Karpas-422 (cell line): ENCODE measurements around the gene CAPZB. TPM values are rescaled to one million over a fixed set of nuclear protein-coding genes. Genes with fewer than 3 reads are reported as not detected.

Experiments used
- DNase-seq: peaks from one replicate; pipeline ENCODE4 v3.0.0-alpha.2; 2015
- H2AFZ ChIP-seq: fragments of 200-600 bp; sonication (generic); 2 replicates; pipeline ENCODE4 v1.6.1; 2014; ENCODE audit warnings: antibody characterized with exemption, low read length, mixed read lengths
- H3K27ac ChIP-seq: fragments of 200-600 bp; sonication (generic); 2 replicates; pipeline ENCODE4 v1.5.1; 2014; ENCODE audit warnings: mild to moderate bottlenecking, low read length, moderate library complexity
- H3K27me3 ChIP-seq: fragments of 200-600 bp; sonication (generic); 2 replicates; pipeline ENCODE4 v1.6.1; 2014; ENCODE audit warnings: low read length, mixed read lengths
- H3K36me3 ChIP-seq: fragments of 200-600 bp; sonication (generic); 2 replicates; pipeline ENCODE4 v1.6.1; 2014; ENCODE audit warnings: low read length, mixed read lengths; ENCODE audit not compliant: insufficient read depth
- H3K4me1 ChIP-seq: fragments of 200-600 bp; sonication (generic); 2 replicates; pipeline ENCODE4 v1.6.1; 2014; ENCODE audit warnings: mild to moderate bottlenecking, low read length, mixed read lengths
- H3K4me2 ChIP-seq: fragments of 200-600 bp; sonication (generic); 2 replicates; pipeline ENCODE4 v1.6.1; 2014; ENCODE audit warnings: low read length, low read depth, mild to moderate bottlenecking; ENCODE audit not compliant: poor library complexity, severe bottlenecking
- H3K4me3 ChIP-seq: fragments of 200-600 bp; sonication (generic); 2 replicates; pipeline ENCODE4 v1.5.1; 2014; ENCODE audit warnings: mild to moderate bottlenecking, antibody characterized with exemption, low read length, mixed read lengths
- H3K79me2 ChIP-seq: fragments of 200-600 bp; sonication (generic); 2 replicates; pipeline ENCODE4 v1.6.1; 2014; ENCODE audit warnings: mild to moderate bottlenecking, low read length, mixed read lengths
- H3K9ac ChIP-seq: fragments of 200-600 bp; sonication (generic); 2 replicates; pipeline ENCODE4 v1.6.0; 2014; ENCODE audit warnings: low read length
- H3K9me2 ChIP-seq: fragments of 200-600 bp; sonication (generic), shearing (Covaris generic); replicated peaks from 2 replicates; pipeline ENCODE4 v1.6.0; 2014; ENCODE audit warnings: mild to moderate bottlenecking, low read length, moderate library complexity; ENCODE audit not compliant: insufficient read depth
- H3K9me3 ChIP-seq: fragments of 300-700, 200-600 bp; sonication (generic); 2 replicates; pipeline ENCODE4 v1.6.1; 2014; ENCODE audit warnings: low read length, mixed read lengths
- H4K20me1 ChIP-seq: fragments of 200-600 bp; sonication (generic); 2 replicates; pipeline ENCODE4 v1.6.1; 2014; ENCODE audit warnings: mild to moderate bottlenecking, antibody characterized with exemption, low read length, low read depth; ENCODE audit not compliant: insufficient read depth
- total RNA-seq: library from RNA; depleted of rRNA; stranded (reverse); fragments of >200 nt; shearing (Covaris generic); gene quantifications from 2 replicates; pipeline ENCODE4 v1.2.3, GENCODE V29; 2014; ENCODE audit warnings: low replicate concordance

CAPZB gene
- total RNA-seq, 1 experiment from 2014 or later: 55.5 TPM

- Histone ChIP-seq H3K36me3 (no peaks in the 10 kb centered on the region), H3K27ac (peak overlapping the region; percentile 47), H3K4me3 (peak overlapping the region; percentile 45), H3K79me2 (peaks cover 97% of the 10 kb centered on the region), H3K9ac (peak overlapping the region; percentile 31), H3K9me3 (no peaks in the 10 kb centered on the region), H3K4me2 (peak overlapping the region; percentile 67), H2AFZ (no peak overlapping the region), H3K4me1 (peaks cover 49% of the 10 kb centered on the region), H4K20me1 (peaks cover 28% of the 10 kb centered on the region), H3K27me3 (no peaks in the 10 kb centered on the region), H3K9me2 (no peaks in the 10 kb centered on the region)
- DNase-seq: peak; percentile 49
Measured at GRCh38 chr1:19454265-19455146, 30.8 kb downstream of the CAPZB start.

GRCh38 chr1:19453741-19454201 is 31.6 kb downstream of the CAPZB start:
- Histone ChIP-seq H3K9me2 (no peaks in the 10 kb centered on the region), H3K27me3 (no peaks in the 10 kb centered on the region), H2AFZ (no peak overlapping the region), H4K20me1 (peaks cover 31% of the 10 kb centered on the region), H3K9ac (peak overlapping the region; percentile 31), H3K27ac (peak overlapping the region; percentile 47), H3K9me3 (no peaks in the 10 kb centered on the region), H3K79me2 (peaks cover 97% of the 10 kb centered on the region), H3K36me3 (no peaks in the 10 kb centered on the region), H3K4me3 (peak overlapping the region; percentile 45), H3K4me1 (peaks cover 54% of the 10 kb centered on the region), H3K4me2 (peak overlapping the region; percentile 67)
- peak; percentile 73 for DNase-seq

- Histone ChIP-seq H3K27ac (no peak overlapping the region), H3K4me1 (peaks cover 64% of the 10 kb centered on the region), H3K36me3 (no peaks in the 10 kb centered on the region), H3K9me2 (no peaks in the 10 kb centered on the region), H3K4me3 (no peak overlapping the region), H2AFZ (no peak overlapping the region), H3K9ac (no peak overlapping the region), H4K20me1 (peaks cover 35% of the 10 kb centered on the region), H3K79me2 (peaks cover 97% of the 10 kb centered on the region), H3K27me3 (no peaks in the 10 kb centered on the region), H3K4me2 (no peak overlapping the region), H3K9me3 (no peaks in the 10 kb centered on the region)
- DNase-seq: no peak
Measured at GRCh38 chr1:19452221-19452663, 33.1 kb downstream of the CAPZB start.

GRCh38 chr1:19450811-19451515 is 34.4 kb downstream of the CAPZB start:
- no peak for DNase-seq
- Histone ChIP-seq H3K4me2 (no peak overlapping the region), H3K27me3 (no peaks in the 10 kb centered on the region), H3K4me3 (no peak overlapping the region), H3K79me2 (peaks cover 96% of the 10 kb centered on the region), H3K9ac (no peak overlapping the region), H3K27ac (no peak overlapping the region), H3K9me2 (no peaks in the 10 kb centered on the region), H3K9me3 (no peaks in the 10 kb centered on the region), H3K4me1 (peaks cover 62% of the 10 kb centered on the region), H4K20me1 (peaks cover 27% of the 10 kb centered on the region), H3K36me3 (no peaks in the 10 kb centered on the region), H2AFZ (no peak overlapping the region)

GRCh38 chr1:19449454-19450228 is 35.7 kb downstream of the CAPZB start:
- H3K79me2 ChIP-seq: peaks cover 96% of the 10 kb centered on the region
- no peaks in the 10 kb centered on the region for H3K9me3 ChIP-seq
- H3K36me3 ChIP-seq: no peaks in the 10 kb centered on the region
- DNase-seq: no peak
- H2AFZ ChIP-seq: no peak overlapping the region
- H3K27ac ChIP-seq: no peak overlapping the region
- H3K9me2 ChIP-seq: no peaks in the 10 kb centered on the region
- H3K27me3 ChIP-seq: no peaks in the 10 kb centered on the region
- H3K4me1 ChIP-seq: peaks cover 60% of the 10 kb centered on the region
- H4K20me1 ChIP-seq: peaks cover 21% of the 10 kb centered on the region
- no peak overlapping the region for H3K4me2 ChIP-seq
- H3K4me3 ChIP-seq: no peak overlapping the region
- H3K9ac ChIP-seq: no peak overlapping the region

- peaks cover 59% of the 10 kb centered on the region for H3K4me1 ChIP-seq
- no peaks in the 10 kb centered on the region for H3K36me3 ChIP-seq
- no peak overlapping the region for H3K9ac ChIP-seq
- no peaks in the 10 kb centered on the region for H3K27me3 ChIP-seq
- H3K79me2 ChIP-seq: peaks cover 96% of the 10 kb centered on the region
- no peaks in the 10 kb centered on the region for H3K9me3 ChIP-seq
- H3K4me2 ChIP-seq: no peak overlapping the region
- H3K27ac ChIP-seq: no peak overlapping the region
- no peak for DNase-seq
- no peaks in the 10 kb centered on the region for H3K9me2 ChIP-seq
- no peak overlapping the region for H3K4me3 ChIP-seq
- peaks cover 12% of the 10 kb centered on the region; the same call in 1 of the 2 replicates for H4K20me1 ChIP-seq
- no peak overlapping the region for H2AFZ ChIP-seq
Measured at GRCh38 chr1:19448491-19449439, 36.6 kb downstream of the CAPZB start.

- Histone ChIP-seq H3K79me2 (peaks cover 96% of the 10 kb centered on the region), H3K4me1 (peaks cover 63% of the 10 kb centered on the region), H4K20me1 (peaks cover 12% of the 10 kb centered on the region; the same call in 1 of the 2 replicates)
Measured at GRCh38 chr1:19447550-19447949, 37.8 kb downstream of the CAPZB start.

More at GRCh38 chr1:19447550-19447949, 37.8 kb downstream of the CAPZB start:
- Histone ChIP-seq H3K9ac (no peak overlapping the region), H3K4me2 (no peak overlapping the region), H3K4me3 (no peak overlapping the region), H3K36me3 (no peaks in the 10 kb centered on the region), H3K9me3 (no peaks in the 10 kb centered on the region), H3K9me2 (no peaks in the 10 kb centered on the region), H3K27me3 (no peaks in the 10 kb centered on the region), H2AFZ (no peak overlapping the region), H3K27ac (no peak overlapping the region)
- no peak for DNase-seq
